Measurements from ENCODE around the gene HABP2.

HABP2 gene

GRCh38 chr10:113578773-113579172 is 25.9 kb downstream of the HABP2 start:
- DNase-seq (ENCODE audit: low read depth), result no peak
- H3K4me3 ChIP-seq (ENCODE audit: control insufficient read depth, low read depth, low read length), result no peak overlapping the region
- no peak for TF ChIP-seq CTCF (IDR thresholded peaks at IDR 0.05; ENCODE audit: control insufficient read depth, insufficient read depth, low read depth, low read length, missing control alignments)

- DNase-seq (ENCODE audit: low read depth), result no peak
- no peak overlapping the region for H3K4me3 ChIP-seq (ENCODE audit: control insufficient read depth, low read depth, low read length)
- TF ChIP-seq CTCF (IDR thresholded peaks at IDR 0.05; ENCODE audit: control insufficient read depth, insufficient read depth, low read depth, low read length, missing control alignments), result no peak
Measured at GRCh38 chr10:113581092-113581491, 28.2 kb downstream of the HABP2 start.

GRCh38 chr10:113583571-113583970 is 30.7 kb downstream of the HABP2 start:
- no peak overlapping the region for H3K4me3 ChIP-seq (ENCODE audit: control insufficient read depth, low read depth, low read length)
- DNase-seq (ENCODE audit: low read depth), result no peak
- TF ChIP-seq CTCF (IDR thresholded peaks at IDR 0.05; ENCODE audit: control insufficient read depth, insufficient read depth, low read depth, low read length, missing control alignments), result no peak

GRCh38 chr10:113585949-113586348 is 33.1 kb downstream of the HABP2 start:
- no peak overlapping the region for H3K4me3 ChIP-seq (ENCODE audit: control insufficient read depth, low read depth, low read length)
- no peak for TF ChIP-seq CTCF (IDR thresholded peaks at IDR 0.05; ENCODE audit: control insufficient read depth, insufficient read depth, low read depth, low read length, missing control alignments)
- DNase-seq (ENCODE audit: low read depth), result no peak

- H3K4me3 ChIP-seq (ENCODE audit: control insufficient read depth, low read depth, low read length), result no peak overlapping the region
- DNase-seq (ENCODE audit: low read depth), result no peak
- TF ChIP-seq CTCF (IDR thresholded peaks at IDR 0.05; ENCODE audit: control insufficient read depth, insufficient read depth, low read depth, low read length, missing control alignments), result no peak
Measured at GRCh38 chr10:113589201-113589770, 36.4 kb downstream of the HABP2 start.

GRCh38 chr10:113590581-113590980 is 37.7 kb downstream of the HABP2 start:
- no peak for TF ChIP-seq CTCF (IDR thresholded peaks at IDR 0.05; ENCODE audit: control insufficient read depth, insufficient read depth, low read depth, low read length, missing control alignments)
- H3K4me3 ChIP-seq (ENCODE audit: control insufficient read depth, low read depth, low read length), result no peak overlapping the region
- DNase-seq (ENCODE audit: low read depth), result no peak

- no peak for TF ChIP-seq CTCF (IDR thresholded peaks at IDR 0.05; ENCODE audit: control insufficient read depth, insufficient read depth, low read depth, low read length, missing control alignments)
- no peak for DNase-seq (ENCODE audit: low read depth)
- no peak overlapping the region for H3K4me3 ChIP-seq (ENCODE audit: control insufficient read depth, low read depth, low read length)
Measured at GRCh38 chr10:113592380-113592779, 39.5 kb downstream of the HABP2 start.
